HEK293 (cell line): ENCODE measurements around the gene CPLX3.

ENCODE experiments used
- CTCF ChIA-PET: fragments of 350-600 bp; formaldehyde crosslinking; extraction: SDS; loops from one replicate; lab custom pipeline; 2021; ENCODE audit warnings: antibody characterized with exemption; lab: Yijun Ruan, JAX
- POLR2A ChIA-PET: fragments of 300-600 bp; formaldehyde crosslinking; extraction: SDS; loops from one replicate; lab custom pipeline; 2020; ENCODE audit warnings: antibody characterized with exemption, inconsistent platforms; lab: Yijun Ruan, JAX
- H3K27ac ChIP-seq: fragments of 200-500 bp; sonication (Bioruptor generic); 2 replicates; pipeline ENCODE4 v1.5.1; 2014; ENCODE audit warnings: low read depth, low read length, control low read depth, inconsistent platforms; ENCODE audit errors: extremely low read depth
- H3K36me3 ChIP-seq, 2 experiments: fragments of 200-500 bp in 1 of 2; sonication (Bioruptor generic) in 1 of 2; 1 replicate in 1 of 2; 2 replicates in 1 of 2; pipeline ENCODE4 v1.5.1; 2014 to 2017; ENCODE audit warnings: inconsistent platforms in 2 of 2, low read length in 2 of 2; ENCODE audit not compliant: control insufficient read depth in 2 of 2, insufficient read depth in 1 of 2
- H3K4me1 ChIP-seq: fragments of 200-500 bp; sonication (Bioruptor generic); 2 replicates; pipeline ENCODE4 v1.5.1; 2014; ENCODE audit warnings: mild to moderate bottlenecking, low read length, inconsistent platforms; ENCODE audit not compliant: control insufficient read depth, insufficient read depth
- H3K4me3 ChIP-seq: 2 replicates; pipeline ENCODE4 v1.5.1; 2011; ENCODE audit warnings: low read depth, mild to moderate bottlenecking, control low read depth, low read length, moderate library complexity
- H3K9me3 ChIP-seq: fragments of 200-500 bp; sonication (Bioruptor generic); 2 replicates; pipeline ENCODE4 v1.5.1; 2014; ENCODE audit warnings: low read depth, low read length, inconsistent platforms; ENCODE audit not compliant: control insufficient read depth, insufficient read depth
- FEZF1 ChIP-seq: fragments of 450-650 bp; formaldehyde crosslinking; IDR thresholded peaks from 2 replicates; pipeline ENCODE4 v1.5.1; 2016; ENCODE audit warnings: missing biosample characterization, missing genetic modification characterization
- GLI4 ChIP-seq: fragments of 450-650 bp; formaldehyde crosslinking; IDR thresholded peaks from 2 replicates; pipeline ENCODE4 v1.5.1; 2016; ENCODE audit warnings: missing biosample characterization, missing genetic modification characterization
- MYNN ChIP-seq: fragments of 450-650 bp; formaldehyde crosslinking; IDR thresholded peaks from 2 replicates; pipeline ENCODE4 v1.5.1; 2016; ENCODE audit warnings: missing biosample characterization, missing genetic modification characterization, borderline replicate concordance
- SP3 ChIP-seq: fragments of 450-650 bp; formaldehyde crosslinking; IDR thresholded peaks from 2 replicates; pipeline ENCODE4 v1.5.1; 2016; ENCODE audit warnings: missing biosample characterization, missing genetic modification characterization
- ZEB2 ChIP-seq: fragments of 450-650 bp; formaldehyde crosslinking; IDR thresholded peaks from 2 replicates; pipeline ENCODE4 v1.5.1; 2016; ENCODE audit warnings: missing biosample characterization, missing genetic modification characterization
- ZNF114 ChIP-seq: fragments of 450-650 bp; formaldehyde crosslinking; IDR thresholded peaks from 2 replicates; pipeline ENCODE4 v1.5.0; 2017; ENCODE audit warnings: missing biosample characterization, missing genetic modification characterization
- ZNF302 ChIP-seq: fragments of 450-650 bp; formaldehyde crosslinking; IDR thresholded peaks from 2 replicates; pipeline ENCODE4 v1.5.1; 2016; ENCODE audit warnings: missing biosample characterization, missing genetic modification characterization, low read depth
- ZNF362 ChIP-seq: fragments of 450-650 bp; formaldehyde crosslinking; IDR thresholded peaks from 2 replicates; pipeline ENCODE4 v1.5.1; 2016; ENCODE audit warnings: missing biosample characterization, missing genetic modification characterization
- ZNF366 ChIP-seq: fragments of 450-650 bp; formaldehyde crosslinking; conservative IDR thresholded peaks from 2 replicates; pipeline ENCODE4 v1.5.1; 2016; ENCODE audit warnings: missing biosample characterization, missing genetic modification characterization
- ZNF426 ChIP-seq: fragments of 450-650 bp; formaldehyde crosslinking; IDR thresholded peaks from 2 replicates; pipeline ENCODE4 v1.5.1; 2017; ENCODE audit warnings: missing biosample characterization, missing genetic modification characterization, mild to moderate bottlenecking, inconsistent platforms, moderate library complexity
- ZNF449 ChIP-seq: fragments of 450-650 bp; formaldehyde crosslinking; IDR thresholded peaks from 2 replicates; pipeline ENCODE4 v1.5.1; 2017; ENCODE audit warnings: missing biosample characterization, mild to moderate bottlenecking, missing genetic modification characterization, moderate library complexity
- ZNF548 ChIP-seq: fragments of 450-650 bp; formaldehyde crosslinking; IDR thresholded peaks from 2 replicates; pipeline ENCODE4 v1.5.1; 2016; ENCODE audit warnings: missing biosample characterization, missing genetic modification characterization
- ZNF76 ChIP-seq: fragments of 450-650 bp; formaldehyde crosslinking; IDR thresholded peaks from 2 replicates; pipeline ENCODE4; 2016; ENCODE audit warnings: low read depth, missing biosample characterization, missing genetic modification characterization, borderline replicate concordance
- ZNF791 ChIP-seq: fragments of 450-650 bp; formaldehyde crosslinking; IDR thresholded peaks from 2 replicates; pipeline ENCODE4 v1.5.1; 2016; ENCODE audit warnings: missing biosample characterization, missing genetic modification characterization
- ZNF843 ChIP-seq: fragments of 450-650 bp; formaldehyde crosslinking; IDR thresholded peaks from 2 replicates; pipeline ENCODE4 v1.5.1; 2016; ENCODE audit warnings: missing biosample characterization, missing genetic modification characterization
- ZSCAN18 ChIP-seq: fragments of 450-650 bp; formaldehyde crosslinking; IDR thresholded peaks from 2 replicates; pipeline ENCODE4 v1.5.1; 2016; ENCODE audit warnings: missing biosample characterization, missing genetic modification characterization
- TF ChIP-seq, protein P1 (sequence below): fragments of 450-650 bp; formaldehyde crosslinking; IDR thresholded peaks from 2 replicates; pipeline ENCODE4 v1.5.1; 2016; ENCODE audit warnings: missing biosample characterization, missing genetic modification characterization
- TF ChIP-seq, protein P2 (sequence below): fragments of 450-650 bp; formaldehyde crosslinking; IDR thresholded peaks from 2 replicates; pipeline ENCODE4; 2016; ENCODE audit warnings: missing biosample characterization, missing genetic modification characterization

CPLX3 gene

GRCh38 chr15:74831813-74832495 is 5.5 kb downstream of the CPLX3 start:
- H3K27ac ChIP-seq, result no peak overlapping the region
- H3K9me3 ChIP-seq, result no peaks in the 10 kb centered on the region
- H3K4me3 ChIP-seq, result no peak overlapping the region
- peaks cover 7 to 13% of the 10 kb centered on the region in 2 experiments; a peak in 2 of 3 replicates for H3K36me3 ChIP-seq
- ChIA-PET POLR2A (no interaction called here), CTCF (interaction anchor here (0.6 to 8.3 kb wide), 4 partner anchors 23 to 157 kb away, joined by 3 to 63 read pairs (median 5); no protein-coding TSS in a partner anchor)
- no peak for TF ChIP-seq GLI4
- TF ChIP-seq SP3, result no peak
- TF ChIP-seq ZNF362 (tag by site-specific recombination), result no peak
- TF ChIP-seq ZEB2 (tag by site-specific recombination), result no peak
- TF ChIP-seq ZNF114 (tag by site-specific recombination), result no peak
- TF ChIP-seq MYNN (tag by site-specific recombination), result no peak
- no peak for TF ChIP-seq ZNF791
- TF ChIP-seq, protein P1, sequence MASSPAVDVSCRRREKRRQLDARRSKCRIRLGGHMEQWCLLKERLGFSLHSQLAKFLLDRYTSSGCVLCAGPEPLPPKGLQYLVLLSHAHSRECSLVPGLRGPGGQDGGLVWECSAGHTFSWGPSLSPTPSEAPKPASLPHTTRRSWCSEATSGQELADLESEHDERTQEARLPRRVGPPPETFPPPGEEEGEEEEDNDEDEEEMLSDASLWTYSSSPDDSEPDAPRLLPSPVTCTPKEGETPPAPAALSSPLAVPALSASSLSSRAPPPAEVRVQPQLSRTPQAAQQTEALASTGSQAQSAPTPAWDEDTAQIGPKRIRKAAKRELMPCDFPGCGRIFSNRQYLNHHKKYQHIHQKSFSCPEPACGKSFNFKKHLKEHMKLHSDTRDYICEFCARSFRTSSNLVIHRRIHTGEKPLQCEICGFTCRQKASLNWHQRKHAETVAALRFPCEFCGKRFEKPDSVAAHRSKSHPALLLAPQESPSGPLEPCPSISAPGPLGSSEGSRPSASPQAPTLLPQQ, result no peak
- no peak for TF ChIP-seq ZSCAN18 (tag by site-specific recombination)
- no peak for TF ChIP-seq ZNF548 (tag by site-specific recombination)
- no peak for TF ChIP-seq ZNF426 (tag by site-specific recombination)
- H3K4me1 ChIP-seq, result no peaks in the 10 kb centered on the region

- ChIA-PET CTCF (interaction anchor here (0.6 to 8.3 kb wide), 6 partner anchors 9 to 156 kb away, joined by 3 to 63 read pairs (median 4); no protein-coding TSS in a partner anchor), POLR2A (interaction anchor here (1.4 kb wide), 1 partner anchor 62 kb away, joined by 3 read pairs; no protein-coding TSS in a partner anchor)
- no peaks in the 10 kb centered on the region for H3K4me1 ChIP-seq
- H3K27ac ChIP-seq, result no peak overlapping the region
- H3K9me3 ChIP-seq, result no peaks in the 10 kb centered on the region
- TF ChIP-seq ZNF843 (no peak), SP3 (no peak), FEZF1 (tag by site-specific recombination) (no peak), ZNF366 (tag by site-specific recombination) (no peak), ZNF449 (tag by site-specific recombination) (no peak), ZNF302 (no peak), ZNF76 (tag by site-specific recombination) (no peak)
- TF ChIP-seq, protein P2, sequence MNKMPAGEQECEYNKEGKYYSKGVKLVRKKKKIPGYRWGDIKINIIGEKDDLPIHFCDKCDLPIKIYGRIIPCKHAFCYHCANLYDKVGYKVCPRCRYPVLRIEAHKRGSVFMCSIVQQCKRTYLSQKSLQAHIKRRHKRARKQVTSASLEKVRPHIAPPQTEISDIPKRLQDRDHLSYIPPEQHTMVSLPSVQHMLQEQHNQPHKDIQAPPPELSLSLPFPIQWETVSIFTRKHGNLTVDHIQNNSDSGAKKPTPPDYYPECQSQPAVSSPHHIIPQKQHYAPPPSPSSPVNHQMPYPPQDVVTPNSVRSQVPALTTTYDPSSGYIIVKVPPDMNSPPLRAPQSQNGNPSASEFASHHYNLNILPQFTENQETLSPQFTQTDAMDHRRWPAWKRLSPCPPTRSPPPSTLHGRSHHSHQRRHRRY (tag by site-specific recombination), result no peak
- peaks cover 7 to 18% of the 10 kb centered on the region in 2 experiments; a peak in 2 of 3 replicates for H3K36me3 ChIP-seq
- H3K4me3 ChIP-seq, result no peak overlapping the region
Observed at GRCh38 chr15:74832826-74833225, 6.4 kb downstream of the CPLX3 start.
